Measurements from ENCODE around the gene MAP3K8.

- TF ChIP-seq, protein P1, sequence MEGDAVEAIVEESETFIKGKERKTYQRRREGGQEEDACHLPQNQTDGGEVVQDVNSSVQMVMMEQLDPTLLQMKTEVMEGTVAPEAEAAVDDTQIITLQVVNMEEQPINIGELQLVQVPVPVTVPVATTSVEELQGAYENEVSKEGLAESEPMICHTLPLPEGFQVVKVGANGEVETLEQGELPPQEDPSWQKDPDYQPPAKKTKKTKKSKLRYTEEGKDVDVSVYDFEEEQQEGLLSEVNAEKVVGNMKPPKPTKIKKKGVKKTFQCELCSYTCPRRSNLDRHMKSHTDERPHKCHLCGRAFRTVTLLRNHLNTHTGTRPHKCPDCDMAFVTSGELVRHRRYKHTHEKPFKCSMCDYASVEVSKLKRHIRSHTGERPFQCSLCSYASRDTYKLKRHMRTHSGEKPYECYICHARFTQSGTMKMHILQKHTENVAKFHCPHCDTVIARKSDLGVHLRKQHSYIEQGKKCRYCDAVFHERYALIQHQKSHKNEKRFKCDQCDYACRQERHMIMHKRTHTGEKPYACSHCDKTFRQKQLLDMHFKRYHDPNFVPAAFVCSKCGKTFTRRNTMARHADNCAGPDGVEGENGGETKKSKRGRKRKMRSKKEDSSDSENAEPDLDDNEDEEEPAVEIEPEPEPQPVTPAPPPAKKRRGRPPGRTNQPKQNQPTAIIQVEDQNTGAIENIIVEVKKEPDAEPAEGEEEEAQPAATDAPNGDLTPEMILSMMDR (IDR thresholded peaks at IDR 0.05): no peak
- TF ChIP-seq POLR2A (IDR thresholded peaks at IDR 0.05): no peak
Observed at GRCh38 chr10:30422981-30423654, 10.9 kb upstream of the MAP3K8 start.
